ENCODE results near the gene KCNQ5. TPM values are rescaled to one million over a fixed set of nuclear protein-coding genes. Genes with fewer than 3 reads are reported as not detected.

Gene KCNQ5
- polyA plus RNA-seq, 1 donor (not counting 4 experiments of a cell fraction or from before 2014, with no cell fraction given): 3.4 TPM

GRCh38 chr6:72689107-72689954 lies 67.5 kb downstream of the KCNQ5 start:
- Histone ChIP-seq H3K27me3 (ENCODE audit: control insufficient read depth, extremely low read depth, insufficient read depth, low read length) (no peaks in the 10 kb centered on the region), H4K20me1 (ENCODE audit: control insufficient read depth, extremely low read depth, insufficient read depth, low read length) (no peaks in the 10 kb centered on the region), H3K27ac (ENCODE audit: control insufficient read depth, insufficient read depth, low read length) (no peak overlapping the region), H3K79me2 (ENCODE audit: control insufficient read depth, insufficient read depth, low read length) (no peaks in the 10 kb centered on the region), H3K4me1 (ENCODE audit: control insufficient read depth, extremely low read depth, insufficient read depth, low read length) (no peaks in the 10 kb centered on the region), H3K4me2 (ENCODE audit: control insufficient read depth, extremely low read depth, insufficient read depth, low read depth, low read length) (no peak overlapping the region), H3K9me3 (ENCODE audit: control insufficient read depth, low read depth, low read length) (no peaks in the 10 kb centered on the region), H3K36me3 (ENCODE audit: control insufficient read depth in 2 of 2, extremely low read depth in 1 of 2, insufficient read depth in 2 of 2, low read length in 2 of 2) (no peaks in the 10 kb centered on the region), H3K9me1 (ENCODE audit: control insufficient read depth, extremely low read depth, insufficient read depth, low read length) (no peaks in the 10 kb centered on the region), H3K9ac (ENCODE audit: control insufficient read depth, extremely low read depth, insufficient read depth, low read length) (no peak overlapping the region), H2AFZ (ENCODE audit: control insufficient read depth, low read length) (no peak overlapping the region), H3K4me3 (ENCODE audit: control insufficient read depth in 2 of 3, extremely low read depth in 1 of 3, insufficient read depth in 2 of 3, low read depth in 1 of 3, low read length in 3 of 3) (no peak overlapping the region)
- dilution Hi-C loops (cut with MboI; ENCODE audit: extremely low pct_ligation_motif_present, low sequenced_read_pairs): no loop called here
- DNase-seq (ENCODE audit: low read depth, low spot score) (no peak), FAIRE-seq (no peak)
- TF ChIP-seq, protein P1, sequence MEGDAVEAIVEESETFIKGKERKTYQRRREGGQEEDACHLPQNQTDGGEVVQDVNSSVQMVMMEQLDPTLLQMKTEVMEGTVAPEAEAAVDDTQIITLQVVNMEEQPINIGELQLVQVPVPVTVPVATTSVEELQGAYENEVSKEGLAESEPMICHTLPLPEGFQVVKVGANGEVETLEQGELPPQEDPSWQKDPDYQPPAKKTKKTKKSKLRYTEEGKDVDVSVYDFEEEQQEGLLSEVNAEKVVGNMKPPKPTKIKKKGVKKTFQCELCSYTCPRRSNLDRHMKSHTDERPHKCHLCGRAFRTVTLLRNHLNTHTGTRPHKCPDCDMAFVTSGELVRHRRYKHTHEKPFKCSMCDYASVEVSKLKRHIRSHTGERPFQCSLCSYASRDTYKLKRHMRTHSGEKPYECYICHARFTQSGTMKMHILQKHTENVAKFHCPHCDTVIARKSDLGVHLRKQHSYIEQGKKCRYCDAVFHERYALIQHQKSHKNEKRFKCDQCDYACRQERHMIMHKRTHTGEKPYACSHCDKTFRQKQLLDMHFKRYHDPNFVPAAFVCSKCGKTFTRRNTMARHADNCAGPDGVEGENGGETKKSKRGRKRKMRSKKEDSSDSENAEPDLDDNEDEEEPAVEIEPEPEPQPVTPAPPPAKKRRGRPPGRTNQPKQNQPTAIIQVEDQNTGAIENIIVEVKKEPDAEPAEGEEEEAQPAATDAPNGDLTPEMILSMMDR (optimal IDR thresholded peaks at IDR 0.05 in 1 of 3, IDR thresholded peaks at IDR 0.05 in 1 of 3, conservative IDR thresholded peaks at IDR 0.05 in 1 of 3; ENCODE audit: extremely low read depth in 1 of 3, insufficient read depth in 2 of 3, low read length in 3 of 3): no peak
- TF ChIP-seq EZH2 (IDR thresholded peaks at IDR 0.05; ENCODE audit: low read length): no peak

DNA sequence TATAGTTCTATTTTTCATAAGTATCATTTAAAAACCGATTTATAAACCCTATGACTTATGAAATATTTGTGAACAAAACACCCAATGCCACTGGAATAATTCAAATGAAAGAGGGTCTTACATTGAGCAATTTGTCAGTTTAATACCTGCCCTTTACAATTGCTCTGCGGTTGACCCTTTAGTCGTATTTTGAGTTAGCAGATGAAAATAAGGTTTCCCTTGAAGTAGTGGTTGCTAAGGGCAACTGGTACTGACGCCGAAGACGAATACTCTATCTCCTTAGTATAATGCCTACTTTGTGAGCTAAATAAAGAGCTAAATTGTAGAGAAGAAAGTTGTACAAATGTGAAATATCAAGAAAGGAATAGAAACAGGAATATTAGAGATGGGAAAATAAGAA lies 69.4 kb downstream of the KCNQ5 start:
- TF ChIP-seq EZH2 (IDR thresholded peaks at IDR 0.05; ENCODE audit: low read length): no peak
- TF ChIP-seq, protein P1 (optimal IDR thresholded peaks at IDR 0.05 in 1 of 3, IDR thresholded peaks at IDR 0.05 in 1 of 3, conservative IDR thresholded peaks at IDR 0.05 in 1 of 3; ENCODE audit: extremely low read depth in 1 of 3, insufficient read depth in 2 of 3, low read length in 3 of 3): no peak
- FAIRE-seq: no peak
- no peaks in the 10 kb centered on the region for H3K4me1 ChIP-seq (ENCODE audit: control insufficient read depth, extremely low read depth, insufficient read depth, low read length)
- dilution Hi-C loops (cut with MboI; ENCODE audit: extremely low pct_ligation_motif_present, low sequenced_read_pairs): no loop called here
- no peak overlapping the region for H3K4me3 ChIP-seq (ENCODE audit: control insufficient read depth in 2 of 3, extremely low read depth in 1 of 3, insufficient read depth in 2 of 3, low read depth in 1 of 3, low read length in 3 of 3)
- no peaks in the 10 kb centered on the region for H3K36me3 ChIP-seq (ENCODE audit: control insufficient read depth in 2 of 2, extremely low read depth in 1 of 2, insufficient read depth in 2 of 2, low read length in 2 of 2)
- DNase-seq (ENCODE audit: low read depth, low spot score): no peak
- H3K4me2 ChIP-seq (ENCODE audit: control insufficient read depth, extremely low read depth, insufficient read depth, low read depth, low read length): no peak overlapping the region
- no peaks in the 10 kb centered on the region for H3K27me3 ChIP-seq (ENCODE audit: control insufficient read depth, extremely low read depth, insufficient read depth, low read length)
- H3K9me3 ChIP-seq (ENCODE audit: control insufficient read depth, low read depth, low read length): no peaks in the 10 kb centered on the region
- H3K27ac ChIP-seq (ENCODE audit: control insufficient read depth, insufficient read depth, low read length): no peak overlapping the region
- no peaks in the 10 kb centered on the region for H3K9me1 ChIP-seq (ENCODE audit: control insufficient read depth, extremely low read depth, insufficient read depth, low read length)
- no peaks in the 10 kb centered on the region for H3K79me2 ChIP-seq (ENCODE audit: control insufficient read depth, insufficient read depth, low read length)
- no peak overlapping the region for H2AFZ ChIP-seq (ENCODE audit: control insufficient read depth, low read length)
- no peak overlapping the region for H3K9ac ChIP-seq (ENCODE audit: control insufficient read depth, extremely low read depth, insufficient read depth, low read length)
- H4K20me1 ChIP-seq (ENCODE audit: control insufficient read depth, extremely low read depth, insufficient read depth, low read length): no peaks in the 10 kb centered on the region

All from keratinocyte (primary cell).